ENCODE data around the gene TRIM24. TPM values are rescaled to one million over a fixed set of nuclear protein-coding genes. Genes with fewer than 3 reads are reported as not detected.
"Not testable (repeated sequence)": the region's sequence is repeated elsewhere in the genome, so short reads cannot be mapped to it uniquely, and the experiment has no call there.

Gene TRIM24
- total RNA-seq, 2 donors from 2014 or later: 14.3 to 15.4 TPM

DNA sequence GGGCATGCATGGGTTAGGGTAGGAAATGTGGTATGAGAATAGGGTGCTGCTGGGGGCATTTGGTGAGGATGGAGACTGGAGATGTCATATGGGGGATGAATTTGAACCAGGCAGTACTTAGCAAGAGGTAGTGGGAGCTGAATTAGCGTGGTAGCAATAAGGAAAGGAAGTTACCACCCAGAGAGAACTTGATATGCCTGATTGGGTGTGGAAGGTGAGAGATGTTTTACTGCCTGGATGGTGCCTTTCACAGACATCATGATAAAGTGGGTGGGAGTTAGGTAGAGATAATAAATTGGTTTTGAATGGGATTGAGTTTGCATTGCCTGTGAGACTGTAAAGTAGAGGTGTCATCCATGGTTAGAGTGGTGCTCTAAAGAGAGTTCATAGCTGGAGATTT is 46.7 kb downstream of the TRIM24 start:
- DNase-seq (ENCODE audit: low spot score in 2 of 2): no peak
- peak overlapping the region in 1 of 2 donors; percentile 4 for H3K27ac Mint-ChIP-seq
- H3K36me3 Mint-ChIP-seq: peaks cover 32 to 50% of the 10 kb centered on the region in 2 donors
- H3K9me3 Mint-ChIP-seq: peaks cover 0 to 14% of the 10 kb centered on the region in 2 donors
- ATAC-seq: no peak

DNA sequence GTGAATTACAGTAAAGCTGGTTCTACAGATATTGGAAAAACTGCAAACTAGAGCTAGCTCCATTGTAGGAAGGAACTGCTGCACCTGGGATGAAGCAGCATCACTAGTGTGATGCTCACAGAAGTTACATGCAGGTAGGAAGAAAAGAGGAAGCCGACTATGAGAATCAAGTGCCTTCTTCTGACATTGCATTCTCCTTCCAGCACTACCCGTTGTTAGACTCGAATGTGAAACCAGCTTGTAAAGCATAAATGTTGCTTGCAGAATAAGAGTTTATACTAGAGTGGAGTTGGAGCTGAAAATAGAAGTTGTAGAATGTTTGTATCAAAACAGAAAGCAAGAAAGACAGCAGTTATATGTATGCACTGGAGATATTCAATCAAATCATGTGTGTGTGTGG is 49.9 kb downstream of the TRIM24 start:
- Mint-ChIP-seq H3K9me3 (peaks cover 0 to 19% of the 10 kb centered on the region in 2 donors), H3K36me3 (peaks cover 45 to 62% of the 10 kb centered on the region in 2 donors), H3K27ac (no peak overlapping the region)
- DNase-seq (ENCODE audit: low spot score in 2 of 2) (no peak), ATAC-seq (no peak)

DNA sequence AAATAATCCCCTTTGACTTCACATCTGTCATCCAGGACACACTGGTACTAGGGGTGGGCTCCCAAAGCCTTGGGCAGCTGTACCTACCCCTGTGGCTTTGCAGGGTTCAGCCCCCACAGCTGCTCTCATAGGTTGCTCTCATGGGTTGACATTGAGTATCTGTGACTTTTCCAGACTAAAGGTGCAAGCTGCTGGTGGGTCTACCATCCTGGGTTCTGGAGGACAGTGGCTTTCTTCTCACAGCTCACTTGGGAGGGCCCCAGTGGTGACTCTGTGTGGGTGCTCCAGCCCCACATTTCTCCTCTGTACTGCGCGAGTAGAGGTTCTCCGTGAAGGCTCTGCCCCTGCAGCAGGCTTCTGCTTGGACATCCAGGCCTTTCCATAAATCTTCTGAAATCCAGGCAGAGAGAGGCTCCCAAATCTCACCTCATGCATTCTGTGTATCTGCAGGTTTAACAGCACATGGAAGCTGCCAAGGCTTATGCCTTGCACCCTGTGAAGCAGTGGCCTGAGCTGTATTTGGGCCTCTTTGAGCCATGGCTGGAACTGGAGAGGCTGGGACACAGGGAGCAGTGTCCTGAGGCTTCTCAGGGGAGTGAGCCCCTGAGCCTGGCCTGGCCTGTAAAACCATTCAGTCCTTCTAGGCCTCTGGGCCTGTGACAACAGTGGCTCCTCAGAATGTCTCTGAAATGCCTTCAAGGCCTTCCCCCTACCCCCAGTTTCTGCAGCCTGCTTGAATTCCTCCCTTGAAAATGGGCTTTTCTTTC is 52.2 kb downstream of the TRIM24 start:
- Mint-ChIP-seq H3K27ac (peak overlapping the region in 1 of 2 donors; percentile 23), H3K36me3 (peaks cover 27 to 58% of the 10 kb centered on the region in 2 donors), H3K9me3 (peaks cover 0 to 15% of the 10 kb centered on the region in 2 donors)
- DNase-seq (ENCODE audit: low spot score in 2 of 2) (no peak), ATAC-seq (no peak)

DNA sequence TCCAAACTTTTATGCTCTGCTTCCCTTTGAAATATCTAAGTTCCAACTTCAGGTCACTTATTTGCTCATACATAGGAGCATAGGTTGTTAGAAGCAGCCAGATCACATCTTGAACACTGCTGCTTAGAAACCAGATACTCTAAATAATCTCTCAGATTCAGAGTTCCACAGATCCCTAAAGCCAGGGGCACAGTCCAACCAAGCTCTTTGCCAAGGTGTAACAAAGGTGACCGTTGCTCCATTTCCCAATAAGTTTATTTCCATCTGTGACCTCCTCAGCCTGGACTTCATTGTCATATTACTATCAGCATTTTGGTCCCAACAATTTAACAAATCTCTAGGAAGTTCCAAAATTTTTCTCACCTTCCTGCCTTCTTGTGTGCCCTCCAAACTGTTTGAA is 52.8 kb downstream of the TRIM24 start:
- Mint-ChIP-seq H3K27ac (peak overlapping the region in 1 of 2 donors; percentile 23), H3K36me3 (peaks cover 27 to 58% of the 10 kb centered on the region in 2 donors), H3K9me3 (peaks cover 0 to 15% of the 10 kb centered on the region in 2 donors)
- ATAC-seq (no peak), DNase-seq (ENCODE audit: low spot score in 2 of 2) (no peak)

DNA sequence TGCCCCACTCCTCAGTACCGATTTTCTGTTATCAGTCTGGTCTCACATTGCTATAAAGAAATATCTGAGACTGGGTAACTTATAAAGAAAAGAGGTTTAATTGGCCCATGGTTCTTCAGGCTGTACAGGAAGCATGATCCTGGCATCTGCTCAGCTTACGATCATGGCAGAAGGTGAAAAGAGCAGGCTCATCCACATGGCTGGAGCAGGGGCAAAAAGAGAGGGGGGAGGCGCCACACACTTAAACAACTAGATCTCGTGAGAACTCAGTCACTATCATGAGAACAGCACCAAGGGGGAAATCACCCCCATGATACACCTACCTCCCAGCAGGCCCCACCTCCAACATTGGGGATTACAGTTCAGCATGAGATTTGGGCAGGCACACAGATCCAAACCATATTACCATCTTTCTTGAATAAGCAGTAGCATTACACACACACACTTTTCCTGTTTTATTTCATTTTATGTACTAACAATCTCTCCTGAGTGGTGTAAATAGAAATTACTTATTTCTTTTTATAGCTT is 53.3 kb downstream of the TRIM24 start:
- peaks cover 23 to 56% of the 10 kb centered on the region in 2 donors for H3K36me3 Mint-ChIP-seq
- no peak overlapping the region for H3K27ac Mint-ChIP-seq
- H3K9me3 Mint-ChIP-seq: peaks cover 0 to 10% of the 10 kb centered on the region in 2 donors
- DNase-seq (ENCODE audit: low spot score in 2 of 2) (no peak), ATAC-seq (no peak)

DNA sequence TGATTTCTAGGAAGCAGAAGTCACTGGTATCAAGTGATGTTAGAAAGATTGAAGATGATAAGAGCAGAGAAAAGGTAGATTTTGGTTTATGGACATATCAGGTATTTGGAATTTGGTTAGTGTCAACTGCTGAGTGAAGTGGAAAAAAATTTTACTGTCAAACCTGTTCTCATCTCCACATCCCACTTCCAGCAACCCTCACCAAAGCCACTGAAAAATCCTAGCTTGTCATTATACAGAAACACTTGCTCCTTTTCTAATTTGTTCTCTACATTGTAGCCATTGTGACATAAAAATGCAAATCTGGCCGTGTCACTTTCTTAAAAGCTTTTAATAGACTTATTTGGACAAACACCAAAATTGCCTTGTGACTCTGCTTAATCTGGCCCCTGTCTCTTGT is 54.0 kb downstream of the TRIM24 start:
- Mint-ChIP-seq H3K36me3 (peaks cover 24 to 59% of the 10 kb centered on the region in 2 donors), H3K27ac (no peak overlapping the region), H3K9me3 (peaks cover 0 to 9% of the 10 kb centered on the region in 2 donors)
- ATAC-seq (no peak), DNase-seq (ENCODE audit: low spot score in 2 of 2) (no peak)

DNA sequence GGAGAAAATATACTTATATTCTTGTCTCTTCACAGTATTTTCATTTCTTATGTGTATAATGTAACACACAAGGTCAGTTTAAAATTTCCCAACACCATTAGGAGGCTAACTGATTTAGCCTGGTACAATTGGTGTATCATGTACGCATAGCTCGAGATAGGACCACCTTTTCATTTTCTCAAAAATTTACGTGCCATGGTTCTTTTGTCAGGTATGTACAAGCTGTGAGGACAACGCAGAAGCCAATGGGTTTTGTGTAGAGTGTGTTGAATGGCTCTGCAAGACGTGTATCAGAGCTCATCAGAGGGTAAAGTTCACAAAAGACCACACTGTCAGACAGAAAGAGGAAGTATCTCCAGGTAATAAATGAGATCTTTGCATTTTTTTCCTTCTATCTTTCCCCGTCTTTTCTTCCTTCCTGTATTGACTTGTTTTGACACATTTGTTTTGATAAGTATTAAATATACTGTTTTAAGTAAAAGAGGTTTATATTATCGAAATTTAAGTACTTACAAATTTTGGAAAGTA is 55.0 kb downstream of the TRIM24 start:
- ATAC-seq (no peak), DNase-seq (ENCODE audit: low spot score in 2 of 2) (no peak)
- Mint-ChIP-seq H3K27ac (no peak overlapping the region), H3K9me3 (peaks cover 0 to 9% of the 10 kb centered on the region in 2 donors), H3K36me3 (peaks cover 35 to 64% of the 10 kb centered on the region in 2 donors)

DNA sequence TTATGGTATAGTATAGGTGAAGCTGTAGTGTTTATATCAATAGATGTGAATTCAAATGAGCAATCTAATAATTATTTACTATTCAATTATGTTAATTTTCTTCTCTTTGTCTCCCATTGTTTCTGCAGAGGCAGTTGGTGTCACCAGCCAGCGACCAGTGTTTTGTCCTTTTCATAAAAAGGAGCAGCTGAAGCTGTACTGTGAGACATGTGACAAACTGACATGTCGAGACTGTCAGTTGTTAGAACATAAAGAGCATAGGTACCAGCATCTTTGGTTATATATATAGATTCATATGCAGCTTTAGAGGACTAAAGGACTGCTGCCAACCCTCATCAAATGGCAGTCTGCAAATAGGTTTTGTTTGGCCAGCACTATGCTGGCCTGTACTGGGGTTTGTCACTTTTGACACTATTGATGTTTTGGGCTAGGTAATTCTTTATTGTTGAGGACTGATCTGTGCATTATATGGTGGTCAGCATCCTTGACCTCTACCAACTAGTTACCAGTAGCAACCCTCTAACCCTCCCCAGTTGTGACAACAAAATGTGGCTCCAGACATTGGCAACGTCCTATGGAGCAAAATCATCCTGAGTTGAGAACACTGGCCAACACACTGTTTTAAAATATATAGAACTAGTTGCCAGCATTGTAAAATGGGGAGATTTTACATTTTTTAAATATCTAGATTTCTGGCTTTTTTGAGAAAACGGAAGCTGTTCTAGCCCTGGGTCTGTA is 59.2 kb downstream of the TRIM24 start:
- H3K9me3 Mint-ChIP-seq: peaks cover 4 to 5% of the 10 kb centered on the region in 2 donors
- H3K36me3 Mint-ChIP-seq: peaks cover 29 to 76% of the 10 kb centered on the region in 2 donors
- no peak for ATAC-seq

DNA sequence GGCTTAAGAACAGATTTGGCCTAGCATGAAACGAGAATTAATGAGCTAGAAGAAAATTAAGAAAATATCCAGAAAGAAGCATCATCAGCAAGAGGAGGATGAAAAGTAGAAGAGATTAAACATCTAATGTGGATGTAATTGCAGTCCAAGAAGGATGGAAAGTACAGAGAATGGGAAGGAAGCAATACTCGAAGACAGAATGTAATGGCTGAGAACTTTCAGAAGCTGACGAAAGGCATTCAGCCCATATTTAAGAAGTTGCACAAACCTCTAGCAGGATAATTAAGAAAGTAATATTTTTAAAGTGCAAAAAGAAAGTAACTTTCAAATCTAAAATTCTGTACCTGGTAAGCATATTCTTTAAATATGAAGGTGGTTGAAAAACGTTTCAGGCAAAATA is 60.7 kb downstream of the TRIM24 start:
- no peak for ATAC-seq
- no peak for DNase-seq (ENCODE audit: low spot score in 2 of 2)
- Mint-ChIP-seq H3K9me3 (peaks cover 4 to 5% of the 10 kb centered on the region in 2 donors), H3K36me3 (peaks cover 32 to 76% of the 10 kb centered on the region in 2 donors), H3K27ac (no peak overlapping the region)

More for the DNA sequence above, 59.2 kb downstream of the TRIM24 start:
- H3K27ac Mint-ChIP-seq: no peak overlapping the region
- no peak for DNase-seq (ENCODE audit: low spot score in 2 of 2)

DNA sequence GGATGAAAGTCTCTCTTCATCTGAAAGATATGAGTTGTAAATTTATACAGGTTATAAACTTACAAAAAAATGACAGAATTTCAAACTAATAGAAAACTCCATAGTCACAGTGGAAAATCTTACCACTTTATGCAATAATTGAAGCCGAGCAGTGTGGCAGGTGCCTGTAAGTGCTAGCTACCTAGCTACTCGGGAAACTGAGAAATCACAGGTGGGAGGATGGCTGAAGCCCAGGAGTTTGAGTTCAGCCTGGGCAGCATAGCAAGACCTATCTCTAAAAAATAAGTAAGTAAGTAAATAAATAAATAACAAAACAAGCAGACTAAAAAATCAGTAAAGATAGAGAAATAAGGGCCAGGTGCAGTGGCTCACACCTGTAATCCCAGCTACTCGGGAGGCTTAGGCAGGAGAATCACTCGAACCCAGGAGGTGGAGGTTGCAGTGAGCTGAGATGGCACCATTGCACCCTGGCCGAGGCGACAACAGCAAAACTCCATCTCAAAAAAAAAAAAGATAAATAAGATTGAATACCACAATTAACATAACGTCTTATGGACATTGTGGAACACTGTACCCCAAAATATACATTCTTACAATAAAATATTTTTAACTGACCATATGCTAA is 61.9 kb downstream of the TRIM24 start:
- Mint-ChIP-seq H3K27ac (peak overlapping the region in 1 of 2 donors; percentile 81), H3K36me3 (peaks cover 43 to 80% of the 10 kb centered on the region in 2 donors), H3K9me3 (peaks cover 5 to 7% of the 10 kb centered on the region in 2 donors)
- DNase-seq (ENCODE audit: low spot score in 2 of 2) (no peak), ATAC-seq (no peak)

DNA sequence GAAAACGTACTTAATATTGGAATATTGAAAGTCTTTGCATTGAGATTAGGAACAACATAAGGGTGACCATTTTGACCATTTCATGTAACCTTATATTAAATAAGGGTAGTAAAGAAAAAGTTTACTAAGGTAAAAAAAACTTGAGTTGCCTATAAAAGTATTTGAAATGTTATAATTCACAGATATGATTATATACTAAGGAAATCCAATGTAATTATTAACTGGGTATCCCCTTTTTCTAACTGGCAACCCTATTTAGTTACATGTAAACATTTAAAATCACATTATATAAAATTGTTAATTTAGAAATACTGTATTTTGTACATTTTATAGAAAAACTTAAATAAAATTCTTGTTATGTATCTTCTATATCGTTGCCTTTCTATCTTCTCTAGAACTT is 64.2 kb downstream of the TRIM24 start:
- no peak for DNase-seq (ENCODE audit: low spot score in 2 of 2)
- Mint-ChIP-seq H3K9me3 (peaks cover 11 to 13% of the 10 kb centered on the region in 2 donors), H3K27ac (no peak overlapping the region), H3K36me3 (peaks cover 48 to 75% of the 10 kb centered on the region in 2 donors)
- ATAC-seq: no peak

DNA sequence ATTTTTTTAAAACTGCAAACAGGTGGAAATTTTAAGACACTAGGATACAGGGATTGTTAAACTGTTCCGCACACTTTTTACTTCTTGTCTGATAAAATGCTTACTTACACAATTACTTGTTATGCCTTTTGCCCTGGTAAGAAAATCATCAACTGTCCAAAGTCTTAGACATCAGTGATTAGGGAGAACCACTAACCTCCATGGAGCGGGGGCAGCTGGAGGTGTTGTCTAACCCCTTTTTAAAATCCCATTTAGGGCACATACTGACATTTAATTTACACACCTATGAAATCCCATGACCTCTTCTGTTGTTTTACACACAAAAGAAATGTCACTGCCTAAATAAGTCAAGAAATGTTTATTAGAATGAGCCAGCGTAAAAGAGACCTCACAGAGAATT is 65.7 kb downstream of the TRIM24 start:
- DNase-seq (ENCODE audit: low spot score in 2 of 2) (no peak), ATAC-seq (no peak)
- H3K27ac Mint-ChIP-seq: no peak overlapping the region
- H3K9me3 Mint-ChIP-seq: peaks cover 10 to 11% of the 10 kb centered on the region in 2 donors
- H3K36me3 Mint-ChIP-seq: peaks cover 36 to 70% of the 10 kb centered on the region in 2 donors

DNA sequence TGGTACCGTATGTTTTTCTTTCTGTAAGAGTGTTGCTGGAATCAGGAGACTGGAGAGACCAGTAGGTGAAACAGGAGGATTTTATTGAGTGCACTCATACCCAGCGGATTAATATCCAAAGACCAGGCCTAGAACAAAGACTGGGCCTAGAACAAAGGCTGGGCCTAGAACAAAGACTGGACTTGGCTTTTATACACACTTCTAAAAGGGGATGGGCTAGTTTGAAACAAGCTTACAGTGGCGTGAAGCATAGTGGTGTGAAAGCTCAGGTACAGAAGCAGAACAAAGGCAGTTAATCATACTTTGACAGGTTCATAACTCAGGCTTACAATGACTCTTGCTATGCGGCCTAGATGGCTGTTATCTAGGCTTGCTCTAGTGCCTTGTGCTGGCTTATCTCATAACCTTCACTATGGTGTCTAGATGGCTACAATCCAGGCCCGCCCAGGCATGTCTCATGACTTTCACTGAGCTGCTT is 67.7 kb downstream of the TRIM24 start:
- ATAC-seq (no peak), DNase-seq (ENCODE audit: low spot score in 2 of 2) (peak in 1 of 2 donors; percentile 5)
- Mint-ChIP-seq H3K9me3 (peaks cover 6 to 10% of the 10 kb centered on the region in 2 donors), H3K27ac (no peak overlapping the region), H3K36me3 (peaks cover 35 to 59% of the 10 kb centered on the region in 2 donors)

DNA sequence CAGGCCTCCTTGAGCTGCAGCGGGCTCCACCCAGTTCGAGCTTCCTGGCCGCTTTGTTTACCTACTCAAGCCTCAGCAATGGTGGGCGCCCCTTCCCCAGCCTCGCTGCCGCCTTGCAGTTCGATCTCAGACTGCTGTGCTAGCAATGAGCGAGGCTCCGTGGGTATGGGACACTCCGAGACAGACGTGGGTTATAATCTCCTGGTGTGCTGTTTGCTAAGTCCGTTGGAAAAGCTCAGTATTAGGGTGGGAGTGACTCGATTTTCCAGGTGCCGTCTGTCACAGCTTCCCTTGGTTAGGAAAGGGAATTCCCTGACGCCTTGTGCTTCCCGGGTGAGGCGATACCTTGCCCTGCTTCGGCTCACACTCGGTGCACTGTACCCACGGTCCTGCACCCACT is 76.8 kb downstream of the TRIM24 start:
- Mint-ChIP-seq H3K9me3 (peaks cover 4 to 12% of the 10 kb centered on the region in 2 donors), H3K36me3 (peaks cover 44 to 46% of the 10 kb centered on the region in 2 donors)
- ATAC-seq; DNase-seq (ENCODE audit: low spot score in 2 of 2); H3K27ac Mint-ChIP-seq: not testable (repeated sequence)

DNA sequence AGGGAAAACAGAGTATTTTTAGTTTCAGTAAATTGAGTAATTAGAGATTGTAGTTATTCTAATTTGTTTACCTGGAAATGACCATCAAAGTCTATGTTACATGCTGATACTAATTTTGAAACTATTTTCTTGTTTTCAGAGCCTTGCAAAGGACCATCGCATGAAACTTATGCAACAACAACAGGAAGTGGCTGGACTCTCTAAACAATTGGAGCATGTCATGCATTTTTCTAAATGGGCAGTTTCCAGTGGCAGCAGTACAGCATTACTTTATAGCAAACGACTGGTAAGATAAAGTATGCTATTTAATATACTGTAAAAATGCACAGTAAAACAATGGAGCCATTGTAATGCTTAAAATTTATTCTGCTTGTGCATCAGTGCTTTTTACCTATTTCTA is 78.5 kb downstream of the TRIM24 start:
- ATAC-seq (no peak), DNase-seq (ENCODE audit: low spot score in 2 of 2) (no peak)
- no peak overlapping the region for H3K27ac Mint-ChIP-seq
- peaks cover 38 to 39% of the 10 kb centered on the region in 2 donors for H3K36me3 Mint-ChIP-seq
- H3K9me3 Mint-ChIP-seq: peaks cover 4 to 12% of the 10 kb centered on the region in 2 donors

DNA sequence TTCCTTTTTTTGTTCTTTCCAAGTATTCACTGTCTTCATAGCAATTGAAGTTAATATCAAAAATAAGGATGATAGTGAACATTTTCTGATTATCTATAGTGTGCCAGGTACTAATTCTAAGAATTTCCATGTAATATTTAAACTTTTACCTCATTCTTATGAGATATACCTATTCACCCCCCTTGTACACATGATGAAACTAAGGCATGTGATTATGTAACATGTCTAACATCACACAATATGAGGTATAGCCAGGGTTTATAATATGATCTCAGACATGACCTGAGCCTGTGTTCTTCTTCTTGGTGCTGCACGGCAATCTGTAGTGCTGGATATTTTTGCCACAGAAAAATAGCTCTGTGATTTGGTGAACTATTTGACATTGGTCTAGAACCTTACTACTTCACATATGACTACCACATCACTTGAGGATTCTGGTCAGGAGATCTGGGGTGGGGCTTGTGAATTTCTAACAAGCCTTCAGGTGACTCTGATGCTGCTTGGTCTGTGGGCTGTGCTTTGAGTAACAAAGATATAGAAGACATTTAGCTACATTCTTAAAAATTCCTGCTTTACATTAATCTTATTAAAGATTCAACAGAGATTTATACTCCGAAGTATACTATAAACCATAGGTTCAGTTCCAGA is 79.1 kb downstream of the TRIM24 start:
- peaks cover 38 to 39% of the 10 kb centered on the region in 2 donors for H3K36me3 Mint-ChIP-seq
- H3K27ac Mint-ChIP-seq: no peak overlapping the region
- peaks cover 2 to 9% of the 10 kb centered on the region in 2 donors for H3K9me3 Mint-ChIP-seq
- DNase-seq (ENCODE audit: low spot score in 2 of 2): no peak
- ATAC-seq: no peak

Data from activated naive CD4-positive, alpha-beta T cell treated with anti-CD3 and anti-CD28 coated beads, Interleukin-2, amount 50 U/mL, for 72 hours (primary cell).